Karpas-422 (cell line): Measurements from ENCODE around the gene ING3. TPM values are rescaled to one million over a fixed set of nuclear protein-coding genes. Genes with fewer than 3 reads are reported as not detected.

ENCODE experiments used
- DNase-seq: peaks from one replicate; pipeline ENCODE4 v3.0.0-alpha.2; 2015
- H2AFZ ChIP-seq: fragments of 200-600 bp; sonication (generic); 2 replicates; pipeline ENCODE4 v1.6.1; 2014; ENCODE audit warnings: antibody characterized with exemption, low read length, mixed read lengths
- H3K27ac ChIP-seq: fragments of 200-600 bp; sonication (generic); 2 replicates; pipeline ENCODE4 v1.5.1; 2014; ENCODE audit warnings: mild to moderate bottlenecking, low read length, moderate library complexity
- H3K27me3 ChIP-seq: fragments of 200-600 bp; sonication (generic); 2 replicates; pipeline ENCODE4 v1.6.1; 2014; ENCODE audit warnings: low read length, mixed read lengths
- H3K36me3 ChIP-seq: fragments of 200-600 bp; sonication (generic); 2 replicates; pipeline ENCODE4 v1.6.1; 2014; ENCODE audit warnings: low read length, mixed read lengths; ENCODE audit not compliant: insufficient read depth
- H3K4me1 ChIP-seq: fragments of 200-600 bp; sonication (generic); 2 replicates; pipeline ENCODE4 v1.6.1; 2014; ENCODE audit warnings: mild to moderate bottlenecking, low read length, mixed read lengths
- H3K4me2 ChIP-seq: fragments of 200-600 bp; sonication (generic); 2 replicates; pipeline ENCODE4 v1.6.1; 2014; ENCODE audit warnings: low read length, low read depth, mild to moderate bottlenecking; ENCODE audit not compliant: poor library complexity, severe bottlenecking
- H3K4me3 ChIP-seq: fragments of 200-600 bp; sonication (generic); 2 replicates; pipeline ENCODE4 v1.5.1; 2014; ENCODE audit warnings: mild to moderate bottlenecking, antibody characterized with exemption, low read length, mixed read lengths
- H3K79me2 ChIP-seq: fragments of 200-600 bp; sonication (generic); 2 replicates; pipeline ENCODE4 v1.6.1; 2014; ENCODE audit warnings: mild to moderate bottlenecking, low read length, mixed read lengths
- H3K9ac ChIP-seq: fragments of 200-600 bp; sonication (generic); 2 replicates; pipeline ENCODE4 v1.6.0; 2014; ENCODE audit warnings: low read length
- H3K9me2 ChIP-seq: fragments of 200-600 bp; sonication (generic), shearing (Covaris generic); replicated peaks from 2 replicates; pipeline ENCODE4 v1.6.0; 2014; ENCODE audit warnings: mild to moderate bottlenecking, low read length, moderate library complexity; ENCODE audit not compliant: insufficient read depth
- H3K9me3 ChIP-seq: fragments of 300-700, 200-600 bp; sonication (generic); 2 replicates; pipeline ENCODE4 v1.6.1; 2014; ENCODE audit warnings: low read length, mixed read lengths
- H4K20me1 ChIP-seq: fragments of 200-600 bp; sonication (generic); 2 replicates; pipeline ENCODE4 v1.6.1; 2014; ENCODE audit warnings: mild to moderate bottlenecking, antibody characterized with exemption, low read length, low read depth; ENCODE audit not compliant: insufficient read depth
- total RNA-seq: library from RNA; depleted of rRNA; stranded (reverse); fragments of >200 nt; shearing (Covaris generic); gene quantifications from 2 replicates; pipeline ENCODE4 v1.2.3, GENCODE V29; 2014; ENCODE audit warnings: low replicate concordance

The ING3 gene
- total RNA-seq, 1 experiment from 2014 or later = 20.2 TPM

- no peaks in the 10 kb centered on the region for H3K9me2 ChIP-seq
- H3K4me2 ChIP-seq = no peak overlapping the region
- H3K9me3 ChIP-seq = no peaks in the 10 kb centered on the region
- no peak overlapping the region for H2AFZ ChIP-seq
- H3K79me2 ChIP-seq = no peaks in the 10 kb centered on the region
- H3K27ac ChIP-seq = no peak overlapping the region
- no peaks in the 10 kb centered on the region for H3K27me3 ChIP-seq
- H4K20me1 ChIP-seq = no peaks in the 10 kb centered on the region
- no peak for DNase-seq
- no peaks in the 10 kb centered on the region for H3K36me3 ChIP-seq
- H3K9ac ChIP-seq = no peak overlapping the region
- H3K4me1 ChIP-seq = no peaks in the 10 kb centered on the region
- H3K4me3 ChIP-seq = no peak overlapping the region
Measured at GRCh38 chr7:120924837-120925236, 25.7 kb upstream of the ING3 start.

GRCh38 chr7:120925392-120925791, 25.2 kb upstream of the ING3 start:
- H3K4me1 ChIP-seq = no peaks in the 10 kb centered on the region
- no peak overlapping the region for H3K4me3 ChIP-seq
- H3K9me3 ChIP-seq = no peaks in the 10 kb centered on the region
- H3K36me3 ChIP-seq = no peaks in the 10 kb centered on the region
- no peak overlapping the region for H3K4me2 ChIP-seq
- H4K20me1 ChIP-seq = no peaks in the 10 kb centered on the region
- no peaks in the 10 kb centered on the region for H3K27me3 ChIP-seq
- no peaks in the 10 kb centered on the region for H3K79me2 ChIP-seq
- no peak overlapping the region for H3K27ac ChIP-seq
- no peaks in the 10 kb centered on the region for H3K9me2 ChIP-seq
- no peak overlapping the region for H3K9ac ChIP-seq
- H2AFZ ChIP-seq = no peak overlapping the region
- no peak for DNase-seq

- H3K9me3 ChIP-seq = no peaks in the 10 kb centered on the region
- H3K4me3 ChIP-seq = no peak overlapping the region
- H2AFZ ChIP-seq = no peak overlapping the region
- no peaks in the 10 kb centered on the region for H3K36me3 ChIP-seq
- H3K9me2 ChIP-seq = no peaks in the 10 kb centered on the region
- H3K4me1 ChIP-seq = no peaks in the 10 kb centered on the region
- no peaks in the 10 kb centered on the region for H3K79me2 ChIP-seq
- no peak for DNase-seq
- H3K4me2 ChIP-seq = no peak overlapping the region
- H3K9ac ChIP-seq = no peak overlapping the region
- H4K20me1 ChIP-seq = no peaks in the 10 kb centered on the region
- H3K27me3 ChIP-seq = no peaks in the 10 kb centered on the region
- no peak overlapping the region for H3K27ac ChIP-seq
Measured at GRCh38 chr7:120926943-120927346, 23.6 kb upstream of the ING3 start.

- Histone ChIP-seq H2AFZ (no peak overlapping the region), H3K9me3 (no peaks in the 10 kb centered on the region), H3K79me2 (no peaks in the 10 kb centered on the region), H3K36me3 (no peaks in the 10 kb centered on the region), H3K9ac (no peak overlapping the region), H3K27me3 (no peaks in the 10 kb centered on the region), H3K4me3 (no peak overlapping the region), H3K27ac (no peak overlapping the region), H3K9me2 (no peaks in the 10 kb centered on the region), H4K20me1 (no peaks in the 10 kb centered on the region), H3K4me1 (no peaks in the 10 kb centered on the region), H3K4me2 (no peak overlapping the region)
- DNase-seq = no peak
Measured at GRCh38 chr7:120927454-120928103, 23.0 kb upstream of the ING3 start.

- Histone ChIP-seq H3K4me2 (no peak overlapping the region), H3K9me3 (no peaks in the 10 kb centered on the region), H3K27ac (no peak overlapping the region), H3K9ac (no peak overlapping the region), H3K79me2 (no peaks in the 10 kb centered on the region), H3K4me3 (no peak overlapping the region), H4K20me1 (no peaks in the 10 kb centered on the region), H3K36me3 (no peaks in the 10 kb centered on the region), H3K4me1 (no peaks in the 10 kb centered on the region), H3K27me3 (no peaks in the 10 kb centered on the region), H3K9me2 (no peaks in the 10 kb centered on the region), H2AFZ (no peak overlapping the region)
- no peak for DNase-seq
Measured at GRCh38 chr7:120931243-120931642, 19.3 kb upstream of the ING3 start.

- H3K9me3 ChIP-seq = no peaks in the 10 kb centered on the region
- no peak for DNase-seq
- no peak overlapping the region for H3K27ac ChIP-seq
- H3K9ac ChIP-seq = no peak overlapping the region
- H2AFZ ChIP-seq = no peak overlapping the region
- H3K4me2 ChIP-seq = no peak overlapping the region
- no peaks in the 10 kb centered on the region for H3K9me2 ChIP-seq
- H3K27me3 ChIP-seq = no peaks in the 10 kb centered on the region
- H3K4me1 ChIP-seq = no peaks in the 10 kb centered on the region
- H4K20me1 ChIP-seq = no peaks in the 10 kb centered on the region
- no peaks in the 10 kb centered on the region for H3K79me2 ChIP-seq
- no peak overlapping the region for H3K4me3 ChIP-seq
- no peaks in the 10 kb centered on the region for H3K36me3 ChIP-seq
Measured at GRCh38 chr7:120933475-120933874, 17.1 kb upstream of the ING3 start.

- Histone ChIP-seq H3K4me2 (no peak overlapping the region), H3K27ac (no peak overlapping the region), H2AFZ (no peak overlapping the region), H3K79me2 (no peaks in the 10 kb centered on the region), H3K36me3 (no peaks in the 10 kb centered on the region), H3K27me3 (no peaks in the 10 kb centered on the region), H3K9me2 (no peaks in the 10 kb centered on the region), H3K9me3 (no peaks in the 10 kb centered on the region), H3K9ac (no peak overlapping the region), H4K20me1 (no peaks in the 10 kb centered on the region), H3K4me3 (no peak overlapping the region), H3K4me1 (no peaks in the 10 kb centered on the region)
- no peak for DNase-seq
Measured at GRCh38 chr7:120939345-120939744, 11.2 kb upstream of the ING3 start.

GRCh38 chr7:120941064-120941463, 9.5 kb upstream of the ING3 start:
- no peak overlapping the region for H3K27ac ChIP-seq
- H3K4me2 ChIP-seq = no peak overlapping the region
- no peaks in the 10 kb centered on the region for H4K20me1 ChIP-seq
- H3K27me3 ChIP-seq = no peaks in the 10 kb centered on the region
- H3K9me3 ChIP-seq = no peaks in the 10 kb centered on the region
- no peak overlapping the region for H2AFZ ChIP-seq
- H3K79me2 ChIP-seq = no peaks in the 10 kb centered on the region
- no peaks in the 10 kb centered on the region for H3K4me1 ChIP-seq
- H3K4me3 ChIP-seq = no peak overlapping the region
- no peaks in the 10 kb centered on the region for H3K36me3 ChIP-seq
- no peak for DNase-seq
- H3K9me2 ChIP-seq = no peaks in the 10 kb centered on the region
- H3K9ac ChIP-seq = no peak overlapping the region

- no peaks in the 10 kb centered on the region for H3K4me1 ChIP-seq
- no peak overlapping the region for H3K4me2 ChIP-seq
- H3K9me2 ChIP-seq = no peaks in the 10 kb centered on the region
- H3K9ac ChIP-seq = no peak overlapping the region
- H3K27ac ChIP-seq = no peak overlapping the region
- H2AFZ ChIP-seq = no peak overlapping the region
- H3K27me3 ChIP-seq = no peaks in the 10 kb centered on the region
- no peaks in the 10 kb centered on the region for H4K20me1 ChIP-seq
- no peaks in the 10 kb centered on the region for H3K9me3 ChIP-seq
- H3K79me2 ChIP-seq = no peaks in the 10 kb centered on the region
- no peak overlapping the region for H3K4me3 ChIP-seq
- H3K36me3 ChIP-seq = no peaks in the 10 kb centered on the region
- no peak for DNase-seq
Measured at GRCh38 chr7:120941856-120942255, 8.7 kb upstream of the ING3 start.
